Esophagus squamous epithelium (tissue), 4 donors: ENCODE measurements around the gene PKN1.

ENCODE experiments used
- POLR2A ChIP-seq, 4 donors: fragments of 450-650 bp; IDR thresholded peaks; one replicate each; pipeline ENCODE4 v1.6.1; 2017; ENCODE audit warnings: antibody characterized with exemption in 4 of 4, mild to moderate bottlenecking in 4 of 4, moderate library complexity in 3 of 4
- TF ChIP-seq, protein P1 (sequence below), 6 experiments: fragments of 450-650 bp in 4 of 6; fragments of 200-600 bp in 2 of 6; sonication (generic) in 2 of 6; IDR thresholded peaks; one replicate each; pipeline ENCODE4 v1.5.1; 2016 to 2019; ENCODE audit warnings: antibody characterized with exemption in 6 of 6, mild to moderate bottlenecking in 4 of 6, moderate library complexity in 4 of 6

DNA sequence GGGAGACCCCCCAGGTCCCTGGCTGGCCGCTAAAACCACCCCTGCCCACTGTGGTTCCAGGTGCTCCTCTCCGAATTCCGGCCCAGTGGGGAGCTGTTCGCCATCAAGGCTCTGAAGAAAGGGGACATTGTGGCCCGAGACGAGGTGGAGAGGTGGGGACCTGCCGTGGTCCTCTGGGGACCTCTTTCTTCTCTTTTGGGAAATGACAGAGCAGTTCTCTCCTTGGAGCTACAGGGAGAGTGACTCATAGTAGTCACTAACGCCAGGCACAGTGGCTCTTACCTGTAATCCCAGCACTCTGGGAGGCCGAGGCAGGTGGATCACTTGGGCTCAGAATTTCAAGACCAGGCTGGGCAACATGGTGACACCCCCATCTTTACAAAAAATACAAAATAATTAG, 34.7 kb downstream of the PKN1 start:
- TF ChIP-seq POLR2A (IDR thresholded peaks at IDR 0.05): no peak
- TF ChIP-seq, protein P1, sequence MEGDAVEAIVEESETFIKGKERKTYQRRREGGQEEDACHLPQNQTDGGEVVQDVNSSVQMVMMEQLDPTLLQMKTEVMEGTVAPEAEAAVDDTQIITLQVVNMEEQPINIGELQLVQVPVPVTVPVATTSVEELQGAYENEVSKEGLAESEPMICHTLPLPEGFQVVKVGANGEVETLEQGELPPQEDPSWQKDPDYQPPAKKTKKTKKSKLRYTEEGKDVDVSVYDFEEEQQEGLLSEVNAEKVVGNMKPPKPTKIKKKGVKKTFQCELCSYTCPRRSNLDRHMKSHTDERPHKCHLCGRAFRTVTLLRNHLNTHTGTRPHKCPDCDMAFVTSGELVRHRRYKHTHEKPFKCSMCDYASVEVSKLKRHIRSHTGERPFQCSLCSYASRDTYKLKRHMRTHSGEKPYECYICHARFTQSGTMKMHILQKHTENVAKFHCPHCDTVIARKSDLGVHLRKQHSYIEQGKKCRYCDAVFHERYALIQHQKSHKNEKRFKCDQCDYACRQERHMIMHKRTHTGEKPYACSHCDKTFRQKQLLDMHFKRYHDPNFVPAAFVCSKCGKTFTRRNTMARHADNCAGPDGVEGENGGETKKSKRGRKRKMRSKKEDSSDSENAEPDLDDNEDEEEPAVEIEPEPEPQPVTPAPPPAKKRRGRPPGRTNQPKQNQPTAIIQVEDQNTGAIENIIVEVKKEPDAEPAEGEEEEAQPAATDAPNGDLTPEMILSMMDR (IDR thresholded peaks at IDR 0.05): peak in 1 of 6 experiments; percentile 14
